Measurements from ENCODE around the gene COBLL1. TPM values are rescaled to one million over a fixed set of nuclear protein-coding genes. Genes with fewer than 3 reads are reported as not detected.

The COBLL1 gene
- total RNA-seq, 1 donor from 2014 or later: 1.0 TPM

- no peaks in the 10 kb centered on the region for H4K20me1 ChIP-seq (ENCODE audit: low read depth)
- no peak overlapping the region for H3K4me2 ChIP-seq
- H3K9ac ChIP-seq: no peak overlapping the region
- no peak overlapping the region for H3K27ac ChIP-seq
- H3K27me3 Mint-ChIP-seq (ENCODE audit: insufficient read depth, low read depth): no peaks in the 10 kb centered on the region
- no peaks in the 10 kb centered on the region for H3K9me3 Mint-ChIP-seq
- TF ChIP-seq EZH2phosphoT487 (IDR thresholded peaks at IDR 0.05): no peak
- no peak for TF ChIP-seq CTCF (IDR thresholded peaks at IDR 0.05)
- no peak for TF ChIP-seq EZH2 (IDR thresholded peaks at IDR 0.05)
- H3K4me1 ChIP-seq: no peaks in the 10 kb centered on the region
- H3K4me3 Mint-ChIP-seq: no peak overlapping the region
- no peaks in the 10 kb centered on the region for H3K36me3 ChIP-seq
- no peak for DNase-seq (ENCODE audit: low spot score)
- peaks cover 7% of the 10 kb centered on the region for H3K4me1 Mint-ChIP-seq
- H3K36me3 Mint-ChIP-seq: no peaks in the 10 kb centered on the region
- no peak overlapping the region for H2AFZ ChIP-seq (replicated peaks)
- H3K79me2 ChIP-seq (ENCODE audit: low read depth): no peaks in the 10 kb centered on the region
- H3K4me3 ChIP-seq: no peak overlapping the region
- no peak overlapping the region for H3K27ac Mint-ChIP-seq
- H3K27me3 ChIP-seq: no peaks in the 10 kb centered on the region
- no peaks in the 10 kb centered on the region for H3F3A ChIP-seq (ENCODE audit: low read depth)
- H3K9me3 ChIP-seq (ENCODE audit: low read depth): no peaks in the 10 kb centered on the region
These were observed 94.5 kb downstream of the COBLL1 start for GRCh38 chr2:164747140-164747539.

- H3F3A ChIP-seq (ENCODE audit: low read depth): no peaks in the 10 kb centered on the region
- Mint-ChIP-seq H3K27me3 (ENCODE audit: insufficient read depth, low read depth) (no peaks in the 10 kb centered on the region), H3K36me3 (no peaks in the 10 kb centered on the region), H3K4me1 (peaks cover 7% of the 10 kb centered on the region), H3K9me3 (no peaks in the 10 kb centered on the region), H3K27ac (no peak overlapping the region), H3K4me3 (no peak overlapping the region)
- H3K36me3 ChIP-seq: no peaks in the 10 kb centered on the region
- no peaks in the 10 kb centered on the region for H3K9me3 ChIP-seq (ENCODE audit: low read depth)
- no peaks in the 10 kb centered on the region for H4K20me1 ChIP-seq (ENCODE audit: low read depth)
- TF ChIP-seq EZH2phosphoT487 (IDR thresholded peaks at IDR 0.05) (no peak), EZH2 (IDR thresholded peaks at IDR 0.05) (no peak), CTCF (IDR thresholded peaks at IDR 0.05) (no peak)
- no peaks in the 10 kb centered on the region for H3K4me1 ChIP-seq
- no peak overlapping the region for H3K4me3 ChIP-seq
- DNase-seq (ENCODE audit: low spot score): no peak
- no peak overlapping the region for H3K27ac ChIP-seq
- H3K4me2 ChIP-seq: no peak overlapping the region
- no peaks in the 10 kb centered on the region for H3K79me2 ChIP-seq (ENCODE audit: low read depth)
- no peak overlapping the region for H3K9ac ChIP-seq
- H2AFZ ChIP-seq (replicated peaks): no peak overlapping the region
- H3K27me3 ChIP-seq: no peaks in the 10 kb centered on the region
These were observed 94.9 kb downstream of the COBLL1 start for GRCh38 chr2:164746713-164747112.

- no peak overlapping the region for H3K4me2 ChIP-seq
- no peak overlapping the region for H3K4me3 Mint-ChIP-seq
- DNase-seq (ENCODE audit: low spot score): no peak
- H3K27ac Mint-ChIP-seq: no peak overlapping the region
- H3K4me1 ChIP-seq: no peaks in the 10 kb centered on the region
- no peak overlapping the region for H3K27ac ChIP-seq
- TF ChIP-seq EZH2 (IDR thresholded peaks at IDR 0.05) (no peak), CTCF (IDR thresholded peaks at IDR 0.05) (no peak), EZH2phosphoT487 (IDR thresholded peaks at IDR 0.05) (no peak)
- H3K79me2 ChIP-seq (ENCODE audit: low read depth): no peaks in the 10 kb centered on the region
- peaks cover 7% of the 10 kb centered on the region for H3K4me1 Mint-ChIP-seq
- no peaks in the 10 kb centered on the region for H3K36me3 ChIP-seq
- H3K27me3 ChIP-seq: no peaks in the 10 kb centered on the region
- H3K9me3 Mint-ChIP-seq: no peaks in the 10 kb centered on the region
- H4K20me1 ChIP-seq (ENCODE audit: low read depth): no peaks in the 10 kb centered on the region
- no peaks in the 10 kb centered on the region for H3K27me3 Mint-ChIP-seq (ENCODE audit: insufficient read depth, low read depth)
- no peaks in the 10 kb centered on the region for H3F3A ChIP-seq (ENCODE audit: low read depth)
- H3K36me3 Mint-ChIP-seq: no peaks in the 10 kb centered on the region
- no peaks in the 10 kb centered on the region for H3K9me3 ChIP-seq (ENCODE audit: low read depth)
- no peak overlapping the region for H2AFZ ChIP-seq (replicated peaks)
- no peak overlapping the region for H3K4me3 ChIP-seq
- H3K9ac ChIP-seq: no peak overlapping the region
These were observed 96.4 kb downstream of the COBLL1 start for GRCh38 chr2:164745012-164745797.

Measured in neural progenitor cell (in vitro differentiated cells).